Activated T-helper 9 cell treated with anti-CD3 and anti-CD28 coated beads, Interleukin-2, amount 50 U/mL, for 16 hours (primary cell): ENCODE data around the gene GNA14.
"Not testable (repeated sequence)": the region's sequence is repeated elsewhere in the genome, so short reads cannot be mapped to it uniquely, and the experiment has no call there.

Experiments
- DNase-seq: peaks from one replicate; pipeline ENCODE4 v3.0.0-alpha.2; 2020; ENCODE audit warnings: low read depth

GNA14 gene

GRCh38 chr9:77643871-77644270, 4.3 kb downstream of the GNA14 start:
- DNase-seq = no peak

DNA sequence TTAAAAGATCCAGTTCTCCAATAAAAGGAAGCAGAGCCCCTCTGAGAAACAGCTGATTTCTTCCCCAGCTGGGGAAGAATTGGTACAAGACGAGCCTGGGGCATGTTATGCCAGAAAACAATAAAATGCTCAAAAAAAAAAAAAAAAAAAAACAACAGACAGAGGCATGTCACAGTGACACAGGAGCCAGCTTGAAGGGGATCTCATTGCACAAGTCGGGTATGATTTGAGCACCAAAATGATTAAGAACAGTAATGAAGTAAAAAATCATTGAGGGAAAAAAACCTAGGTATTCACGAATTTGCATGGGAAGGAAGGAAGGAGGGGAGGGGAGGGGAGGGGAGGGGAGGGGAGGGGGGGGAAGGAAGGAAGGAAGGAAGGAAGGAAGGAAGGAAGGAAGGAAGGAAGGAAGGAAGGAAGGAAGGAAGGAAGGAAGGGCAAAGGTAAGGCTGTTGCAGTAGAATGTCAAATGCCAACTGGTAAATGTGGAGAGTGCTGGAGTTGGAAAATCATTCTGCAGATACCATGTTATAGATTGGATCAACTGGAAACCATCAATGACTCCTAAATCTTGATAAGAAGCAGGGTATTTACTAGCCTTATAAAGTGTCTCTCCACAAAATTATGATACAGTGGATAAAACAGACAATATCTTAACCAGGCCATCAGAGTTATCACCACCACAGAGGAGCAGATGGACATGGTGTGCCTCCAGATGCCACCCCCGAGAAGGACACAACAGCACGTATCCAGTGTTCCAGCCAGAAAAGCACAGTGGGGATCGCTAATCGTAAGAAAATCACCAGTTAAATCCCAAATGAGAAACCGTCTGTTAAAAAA, 7.2 kb downstream of the GNA14 start:
- no peak for DNase-seq

DNA sequence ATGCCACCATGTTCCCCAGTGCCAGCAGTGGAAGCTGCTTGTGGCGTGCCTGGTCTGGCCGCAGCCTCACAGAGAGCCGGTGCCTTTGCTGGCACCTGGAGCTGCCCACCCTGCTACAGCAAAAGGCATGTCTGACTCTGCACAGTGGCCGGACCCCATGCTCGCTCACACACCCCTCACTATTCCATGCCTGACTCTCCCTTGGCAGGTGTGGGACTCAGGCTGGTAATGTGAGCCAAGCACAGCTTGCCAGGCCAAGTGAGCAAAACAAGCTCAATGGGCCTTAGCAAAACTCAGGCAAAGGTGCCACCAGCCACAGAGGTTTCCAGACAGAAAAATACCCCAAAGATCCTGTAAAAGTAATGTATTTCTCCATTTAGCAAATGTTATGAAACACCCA, 15.5 kb downstream of the GNA14 start:
- no peak for DNase-seq

DNA sequence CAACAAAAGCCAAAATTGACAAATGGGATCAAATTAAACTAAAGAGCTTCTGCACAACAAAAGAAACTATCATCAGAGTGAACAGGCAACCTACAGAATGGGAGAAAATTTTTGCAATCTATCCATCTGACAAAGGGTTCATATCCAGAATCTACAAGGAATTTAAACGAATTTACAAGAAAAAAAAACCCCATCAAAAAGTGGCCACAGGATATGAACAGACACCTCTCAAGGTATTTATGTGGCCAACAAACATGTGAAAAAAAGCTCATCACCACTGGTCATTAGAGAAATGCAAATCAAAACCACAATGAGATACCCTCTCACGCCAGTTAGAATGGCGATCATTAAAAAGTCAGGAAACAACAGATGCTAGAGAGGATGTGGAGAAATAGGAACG, 19.3 kb downstream of the GNA14 start:
- DNase-seq = not testable (repeated sequence)

DNA sequence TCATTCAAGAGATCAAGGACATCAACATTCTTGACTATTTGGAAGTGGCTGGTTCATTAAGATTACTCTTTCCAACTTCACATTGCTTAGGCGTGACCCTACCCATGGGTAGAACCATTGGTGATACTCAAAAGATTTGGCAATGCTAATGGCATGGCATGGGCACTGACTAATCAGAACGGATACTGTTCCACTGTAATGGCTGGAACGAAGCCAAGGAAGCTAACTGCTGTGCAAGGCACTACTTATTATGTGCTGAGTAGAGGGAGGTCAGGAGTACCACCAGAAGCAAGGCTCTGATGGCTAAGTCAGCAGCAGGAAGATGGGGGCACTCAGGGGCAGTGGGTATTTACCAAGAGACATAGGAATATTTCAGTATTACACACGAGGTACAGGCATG, 31.9 kb downstream of the GNA14 start:
- DNase-seq = no peak

- no peak for DNase-seq
Measured at GRCh38 chr9:77614645-77615044, 33.5 kb downstream of the GNA14 start.

GRCh38 chr9:77606526-77606925, 41.6 kb downstream of the GNA14 start:
- DNase-seq = no peak

DNA sequence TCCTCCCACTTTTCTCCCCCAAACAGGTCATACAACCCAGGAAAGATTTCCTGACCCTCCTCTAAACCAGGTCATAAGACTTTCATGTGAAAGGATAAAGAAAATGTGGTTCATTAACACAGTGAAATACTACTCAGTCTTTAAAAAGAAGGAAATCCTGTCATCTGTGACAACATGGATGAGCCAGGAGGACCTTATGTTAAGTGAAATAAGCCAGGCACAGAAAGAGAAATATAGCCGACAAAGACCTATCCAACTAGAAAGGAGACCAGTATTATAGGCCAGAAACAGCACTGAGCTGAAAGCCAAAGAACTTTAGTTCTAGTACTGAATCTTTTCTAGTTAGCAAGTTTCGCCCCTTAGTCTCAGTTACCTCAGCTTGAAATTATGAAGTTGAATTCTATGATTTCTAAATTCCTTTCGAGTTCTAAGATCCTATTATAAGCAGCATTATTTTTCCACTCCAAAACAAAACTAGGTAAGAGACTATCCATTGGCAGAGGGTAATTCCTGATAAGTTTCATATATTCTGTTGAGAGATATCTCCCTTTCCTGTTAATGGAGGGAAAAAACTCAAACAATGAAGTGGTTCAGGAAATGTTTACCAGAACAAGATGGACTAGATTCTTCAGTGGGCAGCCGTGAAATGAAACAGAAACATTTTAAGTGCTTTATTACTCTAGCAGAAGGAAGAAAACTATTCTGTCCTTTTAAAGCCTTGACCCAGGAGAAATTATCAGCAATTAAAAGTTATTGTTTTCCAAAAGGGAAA, 42.5 kb downstream of the GNA14 start:
- no peak for DNase-seq

- no peak for DNase-seq
Measured at GRCh38 chr9:77604316-77604715, 43.8 kb downstream of the GNA14 start.

GRCh38 chr9:77602852-77603251, 45.3 kb downstream of the GNA14 start:
- DNase-seq = no peak

DNA sequence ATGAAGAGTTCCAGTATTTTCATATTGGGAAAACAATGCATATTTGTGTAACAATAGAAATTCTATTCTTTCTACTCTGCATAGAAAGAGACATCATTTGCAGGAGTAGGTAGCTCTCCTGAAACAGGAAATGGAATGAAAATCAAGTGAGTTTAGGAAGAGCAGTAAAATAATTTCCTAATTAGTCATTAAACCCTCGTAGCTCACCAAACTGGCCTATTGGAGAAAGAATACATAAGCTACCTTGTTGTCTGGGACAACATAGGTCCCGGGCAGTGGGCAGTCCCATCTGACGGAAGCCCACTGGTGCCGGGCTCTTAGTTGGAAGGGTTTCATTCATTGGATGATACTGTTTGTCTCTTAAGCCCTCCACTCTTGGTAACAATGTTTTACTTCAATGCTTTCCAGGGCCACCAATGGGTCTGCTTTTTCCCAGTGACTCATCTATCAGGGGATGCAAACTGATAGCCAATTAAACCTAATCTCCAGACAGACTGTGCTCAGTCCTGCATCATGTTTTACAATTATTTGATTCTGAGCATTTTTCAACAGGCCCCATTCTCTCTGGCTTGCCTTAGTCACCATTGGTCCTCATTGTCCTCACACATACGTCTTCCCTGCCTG, 46.5 kb downstream of the GNA14 start:
- DNase-seq = no peak

- no peak for DNase-seq
Measured at GRCh38 chr9:77600810-77601209, 47.3 kb downstream of the GNA14 start.

DNA sequence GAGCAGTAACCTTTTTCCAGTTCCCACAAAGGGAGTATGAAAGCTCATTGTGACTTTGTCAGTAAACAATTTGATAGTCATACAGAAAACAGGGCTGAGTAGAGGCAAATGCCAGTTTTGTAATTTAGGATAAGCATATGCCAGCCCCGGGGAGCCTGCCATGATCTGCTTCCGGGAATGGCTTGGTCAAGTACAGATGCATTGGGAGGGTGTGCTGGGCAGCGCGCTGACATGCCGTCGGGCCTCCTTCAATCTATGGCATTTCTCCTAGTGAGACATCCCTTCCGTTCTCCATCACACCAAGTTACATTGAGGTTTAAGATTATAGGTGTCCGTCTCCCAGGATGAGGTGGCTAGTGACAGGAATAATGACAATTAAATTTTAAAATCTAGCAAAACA, 48.6 kb downstream of the GNA14 start:
- DNase-seq = no peak

DNA sequence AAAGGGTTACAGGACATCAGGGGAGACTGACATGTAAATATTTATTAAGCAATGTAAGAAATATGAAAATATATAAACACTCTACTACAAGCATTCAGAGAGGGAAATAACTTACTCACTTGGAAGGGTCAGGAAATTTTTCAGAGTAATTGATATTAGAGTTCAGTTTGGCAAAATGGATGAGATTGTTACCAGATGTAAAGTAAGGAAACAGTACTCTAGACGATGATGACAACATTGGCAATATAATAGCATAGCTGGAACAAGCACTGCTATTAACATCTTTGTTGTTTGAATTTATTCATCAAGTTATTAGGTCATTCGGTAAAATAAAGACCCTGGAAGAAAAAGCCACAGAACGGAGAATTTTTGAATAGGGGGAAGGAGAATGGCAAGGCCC, 49.1 kb downstream of the GNA14 start:
- DNase-seq = no peak

DNA sequence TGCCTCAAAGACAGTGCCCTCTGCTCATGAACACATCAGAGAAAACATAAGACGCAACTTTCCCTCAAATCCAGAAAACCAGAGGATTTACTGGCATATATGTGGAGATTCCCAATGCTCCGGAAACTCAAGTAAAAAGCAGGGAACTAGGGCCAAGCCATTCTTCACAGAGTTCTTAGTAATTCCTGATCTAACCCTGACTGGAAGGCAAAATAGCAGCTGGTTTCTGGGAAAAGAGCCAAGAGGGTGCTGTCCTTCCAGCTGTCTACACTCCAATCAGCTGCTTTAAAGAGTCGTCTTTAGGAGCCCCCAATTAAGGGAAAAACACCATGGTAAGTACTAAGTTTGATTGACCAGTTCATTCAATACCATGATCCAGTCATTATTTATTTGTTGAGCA, 49.6 kb downstream of the GNA14 start:
- DNase-seq = no peak

GRCh38 chr9:77597057-77597456, 51.1 kb downstream of the GNA14 start:
- no peak for DNase-seq

DNA sequence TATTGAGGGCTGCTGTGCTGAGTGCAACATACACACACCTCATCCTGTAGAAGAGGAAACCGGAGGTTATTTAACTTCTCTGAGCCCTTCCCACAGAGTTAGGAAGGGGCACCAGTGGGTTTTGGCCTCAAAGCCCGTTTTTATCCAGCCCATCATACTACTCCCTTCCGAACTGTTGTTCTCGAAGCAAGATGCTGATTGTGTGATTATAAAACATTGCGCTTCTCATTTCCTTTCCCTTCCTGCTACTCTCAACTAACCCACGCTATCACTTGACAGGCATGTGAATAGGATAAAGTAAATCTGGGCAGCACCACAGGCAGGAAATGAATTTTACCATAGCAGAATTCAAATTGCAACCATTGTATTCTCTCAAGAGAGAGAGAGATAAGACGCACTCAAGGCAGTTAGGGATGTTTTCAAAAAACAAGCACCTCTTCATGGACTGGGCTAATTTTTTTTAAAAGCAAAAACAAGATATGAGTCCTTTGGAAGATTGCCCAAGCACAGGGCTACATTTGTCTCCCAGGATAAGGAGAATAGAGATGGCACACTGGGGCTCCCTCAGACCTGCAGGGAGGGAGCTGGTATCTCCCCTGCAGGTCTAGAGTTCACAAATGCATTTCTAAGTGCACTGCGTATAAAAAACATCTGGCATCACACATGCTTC, 52.6 kb downstream of the GNA14 start:
- DNase-seq = no peak

DNA sequence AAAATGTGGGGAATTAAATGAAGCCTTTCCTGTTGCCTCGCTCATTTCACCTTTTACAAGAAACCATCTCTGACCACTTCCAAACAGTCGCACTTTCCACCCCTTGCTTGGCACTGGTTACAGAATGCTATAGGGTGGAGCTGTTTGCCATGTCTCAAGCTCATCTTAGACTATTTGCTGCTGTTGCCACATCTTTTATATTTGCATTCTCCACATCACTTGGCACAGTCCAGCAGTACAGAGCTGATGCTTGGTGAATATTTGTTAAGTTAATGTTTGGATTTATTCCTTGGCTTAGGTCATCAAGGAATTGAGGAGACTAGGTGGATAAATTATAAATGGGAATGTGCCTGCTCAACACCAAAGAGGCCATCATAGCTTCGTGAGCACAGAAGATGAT, 53.2 kb downstream of the GNA14 start:
- no peak for DNase-seq

- no peak for DNase-seq
Measured at GRCh38 chr9:77593528-77593927, 54.6 kb downstream of the GNA14 start.

GRCh38 chr9:77592476-77592875, 55.6 kb downstream of the GNA14 start:
- DNase-seq = no peak

DNA sequence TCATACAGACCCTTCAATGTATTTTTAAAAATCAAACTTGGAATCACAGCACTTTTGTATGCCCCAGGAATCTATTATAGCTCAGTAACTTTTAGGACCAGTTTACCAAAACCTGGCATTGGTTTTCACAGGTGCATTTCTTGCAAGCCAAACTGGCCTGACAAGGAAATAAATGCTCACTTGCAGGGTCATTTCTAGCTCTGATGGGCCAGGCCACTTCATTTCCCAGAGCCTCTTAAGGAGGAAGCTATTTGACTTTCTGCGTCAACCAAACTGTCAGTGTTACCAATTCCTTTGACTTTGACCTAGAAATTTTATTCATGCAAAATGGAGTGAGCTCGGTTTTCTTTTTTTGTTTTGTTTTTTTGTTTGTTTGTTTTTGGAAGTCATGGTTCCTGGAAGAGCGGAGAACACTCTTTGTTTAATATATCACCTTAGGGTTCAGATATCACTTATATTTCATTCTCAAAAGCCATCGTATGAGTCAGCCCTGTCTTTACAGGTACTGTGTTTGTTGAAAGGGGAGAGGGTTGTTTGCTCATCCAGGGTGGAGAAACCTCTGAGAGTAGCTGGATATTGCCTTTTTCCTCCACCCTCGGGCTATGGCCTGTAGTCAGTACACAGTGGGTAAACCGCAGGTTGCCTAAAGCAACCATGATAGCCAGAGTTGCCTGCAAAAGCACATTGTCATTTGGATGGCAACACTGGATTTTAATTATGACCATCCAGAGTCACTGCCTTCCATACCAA, 58.9 kb downstream of the GNA14 start:
- DNase-seq = no peak
